Measurements from ENCODE around the gene NRCAM.

The NRCAM gene

DNA sequence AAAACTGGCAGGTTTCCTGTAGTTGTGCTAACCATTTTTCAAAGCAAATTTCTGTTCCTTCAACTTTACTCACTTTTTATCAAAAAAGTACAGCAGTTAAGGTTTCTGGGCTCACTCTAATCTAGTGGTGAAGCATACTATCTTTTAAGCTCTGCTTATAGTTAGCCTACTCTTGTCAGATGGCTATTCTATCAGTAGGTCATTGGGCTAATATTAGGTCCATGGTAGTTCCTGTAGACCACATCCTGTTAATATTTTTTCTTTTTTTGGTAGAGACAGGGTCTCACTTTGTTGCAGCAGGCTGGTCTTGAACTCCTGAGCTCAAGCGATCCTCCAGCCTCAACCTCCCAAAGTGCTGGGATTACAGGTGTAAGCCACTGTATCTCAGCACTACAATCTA, 27.9 kb upstream of the NRCAM start:
- no peak overlapping the region for H3K4ac ChIP-seq (ENCODE audit: low read depth, low read length)
- H4K8ac ChIP-seq (ENCODE audit: low read depth, low read length) = no peak overlapping the region
- H3K79me1 ChIP-seq (ENCODE audit: low read length) = no peaks in the 10 kb centered on the region
- H2BK5ac ChIP-seq (ENCODE audit: low read length) = no peak overlapping the region
- no peaks in the 10 kb centered on the region for H3K4me1 ChIP-seq (ENCODE audit: control insufficient read depth, low read depth, low read length)
- no peak overlapping the region for H3K9ac ChIP-seq (ENCODE audit: low read length)
- no peak overlapping the region for H2BK15ac ChIP-seq (replicated peaks; ENCODE audit: low read depth)
- no peak overlapping the region for H3K4me3 ChIP-seq (ENCODE audit: low read length)
- WGBS (ENCODE audit: extremely low coverage, insufficient coverage, low lambda C conversion rate) = no CpG with 5 or more reads among the region's 1 CpG
- H3K27ac ChIP-seq (ENCODE audit: low read depth, low read length) = no peak overlapping the region
- no peak overlapping the region for H3K23ac ChIP-seq (ENCODE audit: low read length)
- H2AK5ac ChIP-seq (ENCODE audit: low read length) = no peak overlapping the region
- H3K4me2 ChIP-seq (ENCODE audit: low read length) = no peak overlapping the region
- DNase-seq = no peak
- H3K56ac ChIP-seq (ENCODE audit: low read length) = no peak overlapping the region
- H3K36me3 ChIP-seq (ENCODE audit: control insufficient read depth, insufficient read depth, low read length) = no peaks in the 10 kb centered on the region
- H3K27me3 ChIP-seq (ENCODE audit: insufficient read depth, low read length, poor library complexity) = no peaks in the 10 kb centered on the region
- no peak overlapping the region for H3K18ac ChIP-seq (ENCODE audit: low read length)
- no peak overlapping the region for H4K5ac ChIP-seq (ENCODE audit: low read length)
- no peak overlapping the region for H2BK120ac ChIP-seq (ENCODE audit: low read depth, low read length)
- H3K79me2 ChIP-seq (ENCODE audit: control insufficient read depth, insufficient read depth, low read length) = no peaks in the 10 kb centered on the region

DNA sequence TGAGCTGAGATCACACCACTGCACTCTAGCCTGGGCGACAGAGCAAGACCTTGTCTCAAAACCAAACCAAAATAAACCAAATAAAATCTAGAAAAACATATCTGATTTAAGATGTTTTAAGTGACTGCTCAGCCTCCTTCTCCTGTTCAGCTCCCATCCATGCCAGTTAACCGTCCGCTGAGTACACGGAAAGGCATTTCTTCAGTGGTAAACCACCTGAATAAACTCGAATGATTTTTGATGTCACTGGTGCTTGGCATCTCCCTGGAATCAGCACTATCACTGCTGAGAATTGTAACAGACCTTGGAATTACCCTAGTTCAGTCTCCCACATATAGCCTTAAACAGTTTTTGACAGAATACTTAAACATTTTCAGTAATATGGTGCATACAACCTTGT, 24.1 kb upstream of the NRCAM start:
- no peaks in the 10 kb centered on the region for H3K79me2 ChIP-seq (ENCODE audit: control insufficient read depth, insufficient read depth, low read length)
- no peak overlapping the region for H2BK5ac ChIP-seq (ENCODE audit: low read length)
- WGBS (ENCODE audit: extremely low coverage, insufficient coverage, low lambda C conversion rate) = no CpG with 5 or more reads among the region's 5 CpGs
- no peak overlapping the region for H3K23ac ChIP-seq (ENCODE audit: low read length)
- H4K8ac ChIP-seq (ENCODE audit: low read depth, low read length) = no peak overlapping the region
- no peak overlapping the region for H3K4ac ChIP-seq (ENCODE audit: low read depth, low read length)
- H3K4me2 ChIP-seq (ENCODE audit: low read length) = no peak overlapping the region
- no peaks in the 10 kb centered on the region for H3K4me1 ChIP-seq (ENCODE audit: control insufficient read depth, low read depth, low read length)
- no peak overlapping the region for H4K5ac ChIP-seq (ENCODE audit: low read length)
- no peak overlapping the region for H3K18ac ChIP-seq (ENCODE audit: low read length)
- H2BK120ac ChIP-seq (ENCODE audit: low read depth, low read length) = no peak overlapping the region
- no peak for DNase-seq
- no peak overlapping the region for H3K27ac ChIP-seq (ENCODE audit: low read depth, low read length)
- H3K79me1 ChIP-seq (ENCODE audit: low read length) = no peaks in the 10 kb centered on the region
- no peak overlapping the region for H2AK5ac ChIP-seq (ENCODE audit: low read length)
- no peak overlapping the region for H3K56ac ChIP-seq (ENCODE audit: low read length)
- H3K9ac ChIP-seq (ENCODE audit: low read length) = no peak overlapping the region
- H2BK15ac ChIP-seq (replicated peaks; ENCODE audit: low read depth) = no peak overlapping the region
- H3K36me3 ChIP-seq (ENCODE audit: control insufficient read depth, insufficient read depth, low read length) = no peaks in the 10 kb centered on the region
- no peak overlapping the region for H3K4me3 ChIP-seq (ENCODE audit: low read length)
- no peaks in the 10 kb centered on the region for H3K27me3 ChIP-seq (ENCODE audit: insufficient read depth, low read length, poor library complexity)

DNA sequence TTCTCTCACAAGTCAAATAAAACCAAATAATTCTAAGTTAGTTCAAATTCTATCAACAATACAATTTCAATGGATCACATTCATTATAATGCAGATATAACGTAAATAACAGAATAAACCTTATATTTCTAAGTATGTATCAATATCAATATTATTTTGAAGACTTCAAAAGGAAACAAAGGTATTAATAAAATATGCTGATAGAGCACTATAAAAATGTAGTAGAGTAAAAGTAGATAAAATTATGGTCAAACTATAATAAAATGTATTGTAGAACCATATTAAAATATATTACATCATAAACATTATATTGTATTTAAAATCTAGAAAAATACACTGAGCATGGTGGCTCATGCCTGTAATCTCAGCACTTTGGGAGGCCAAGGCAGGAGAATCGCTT, 23.5 kb upstream of the NRCAM start:
- Histone ChIP-seq H3K79me1 (ENCODE audit: low read length) (no peaks in the 10 kb centered on the region), H4K8ac (ENCODE audit: low read depth, low read length) (no peak overlapping the region), H4K5ac (ENCODE audit: low read length) (no peak overlapping the region), H2BK15ac (replicated peaks; ENCODE audit: low read depth) (no peak overlapping the region), H3K9ac (ENCODE audit: low read length) (no peak overlapping the region), H3K18ac (ENCODE audit: low read length) (no peak overlapping the region), H3K27me3 (ENCODE audit: insufficient read depth, low read length, poor library complexity) (no peaks in the 10 kb centered on the region), H3K79me2 (ENCODE audit: control insufficient read depth, insufficient read depth, low read length) (no peaks in the 10 kb centered on the region), H3K4me3 (ENCODE audit: low read length) (no peak overlapping the region), H3K27ac (ENCODE audit: low read depth, low read length) (no peak overlapping the region), H3K23ac (ENCODE audit: low read length) (no peak overlapping the region), H3K36me3 (ENCODE audit: control insufficient read depth, insufficient read depth, low read length) (no peaks in the 10 kb centered on the region), H3K4me2 (ENCODE audit: low read length) (no peak overlapping the region), H2BK5ac (ENCODE audit: low read length) (no peak overlapping the region), H3K56ac (ENCODE audit: low read length) (no peak overlapping the region), H3K4ac (ENCODE audit: low read depth, low read length) (no peak overlapping the region), H2BK120ac (ENCODE audit: low read depth, low read length) (no peak overlapping the region), H3K4me1 (ENCODE audit: control insufficient read depth, low read depth, low read length) (no peaks in the 10 kb centered on the region), H2AK5ac (ENCODE audit: low read length) (no peak overlapping the region)
- 100% methylated on average over 1 of the region's 2 CpGs for WGBS (ENCODE audit: extremely low coverage, insufficient coverage, low lambda C conversion rate)
- DNase-seq = no peak

DNA sequence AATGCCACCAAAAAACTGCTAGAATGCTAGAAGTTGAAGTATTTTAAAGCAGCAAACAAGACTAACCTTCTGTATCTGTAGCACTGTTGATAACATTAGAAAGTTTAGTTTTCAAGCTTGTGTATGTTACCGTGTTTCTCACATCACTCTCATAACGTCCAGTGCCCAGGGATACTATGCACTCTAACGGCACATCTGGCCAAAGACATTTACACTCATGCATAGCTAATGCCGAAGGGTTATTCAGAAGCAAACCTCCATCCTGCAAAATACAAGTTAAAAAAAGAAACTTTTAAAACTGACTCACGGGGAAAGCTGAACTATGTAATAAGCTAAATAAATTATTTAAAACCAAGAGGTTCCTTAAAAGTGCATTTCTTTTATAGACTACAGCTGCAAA, 22.9 kb upstream of the NRCAM start:
- H3K27me3 ChIP-seq (ENCODE audit: insufficient read depth, low read length, poor library complexity) = no peaks in the 10 kb centered on the region
- no peak for DNase-seq
- no peak overlapping the region for H3K9ac ChIP-seq (ENCODE audit: low read length)
- no peak overlapping the region for H4K8ac ChIP-seq (ENCODE audit: low read depth, low read length)
- no peak overlapping the region for H4K5ac ChIP-seq (ENCODE audit: low read length)
- no peak overlapping the region for H2BK15ac ChIP-seq (replicated peaks; ENCODE audit: low read depth)
- WGBS (ENCODE audit: extremely low coverage, insufficient coverage, low lambda C conversion rate) = no CpG with 5 or more reads among the region's 5 CpGs
- H3K4me1 ChIP-seq (ENCODE audit: control insufficient read depth, low read depth, low read length) = no peaks in the 10 kb centered on the region
- H2BK120ac ChIP-seq (ENCODE audit: low read depth, low read length) = no peak overlapping the region
- H3K4me2 ChIP-seq (ENCODE audit: low read length) = no peak overlapping the region
- no peak overlapping the region for H3K4ac ChIP-seq (ENCODE audit: low read depth, low read length)
- H3K79me1 ChIP-seq (ENCODE audit: low read length) = no peaks in the 10 kb centered on the region
- no peak overlapping the region for H2AK5ac ChIP-seq (ENCODE audit: low read length)
- H3K23ac ChIP-seq (ENCODE audit: low read length) = no peak overlapping the region
- H3K56ac ChIP-seq (ENCODE audit: low read length) = no peak overlapping the region
- H3K36me3 ChIP-seq (ENCODE audit: control insufficient read depth, insufficient read depth, low read length) = no peaks in the 10 kb centered on the region
- H3K27ac ChIP-seq (ENCODE audit: low read depth, low read length) = no peak overlapping the region
- no peaks in the 10 kb centered on the region for H3K79me2 ChIP-seq (ENCODE audit: control insufficient read depth, insufficient read depth, low read length)
- H2BK5ac ChIP-seq (ENCODE audit: low read length) = no peak overlapping the region
- H3K4me3 ChIP-seq (ENCODE audit: low read length) = no peak overlapping the region
- no peak overlapping the region for H3K18ac ChIP-seq (ENCODE audit: low read length)

DNA sequence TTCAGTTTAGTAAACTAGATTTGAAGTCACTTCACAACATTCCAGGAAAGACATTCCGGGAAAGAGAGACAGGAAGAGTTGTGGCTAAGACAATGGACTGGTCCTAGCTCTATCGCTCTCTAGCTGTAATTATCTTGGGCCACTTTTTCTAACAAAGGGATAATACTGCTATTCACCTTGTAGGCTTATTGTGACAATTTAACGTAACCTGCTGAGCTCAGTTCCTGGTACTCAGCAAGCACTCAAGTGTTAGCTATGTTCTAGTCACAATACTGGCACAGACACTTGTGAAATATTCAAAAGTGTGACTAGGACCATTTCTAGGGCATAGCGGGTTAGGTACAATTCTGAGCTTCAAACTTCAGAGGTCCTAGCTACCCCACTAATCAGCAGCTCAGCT, 12.0 kb upstream of the NRCAM start:
- no peak overlapping the region for H3K23ac ChIP-seq (ENCODE audit: low read length)
- peak overlapping the region; percentile 45 for H3K18ac ChIP-seq (ENCODE audit: low read length)
- peak; percentile 94 for DNase-seq
- H2BK120ac ChIP-seq (ENCODE audit: low read depth, low read length) = no peak overlapping the region
- H2AK5ac ChIP-seq (ENCODE audit: low read length) = no peak overlapping the region
- no peak overlapping the region for H4K8ac ChIP-seq (ENCODE audit: low read depth, low read length)
- peak overlapping the region; percentile 6 for H3K56ac ChIP-seq (ENCODE audit: low read length)
- H2BK15ac ChIP-seq (replicated peaks; ENCODE audit: low read depth) = no peak overlapping the region
- H3K79me1 ChIP-seq (ENCODE audit: low read length) = no peaks in the 10 kb centered on the region
- H3K79me2 ChIP-seq (ENCODE audit: control insufficient read depth, insufficient read depth, low read length) = no peaks in the 10 kb centered on the region
- H4K5ac ChIP-seq (ENCODE audit: low read length) = no peak overlapping the region
- H3K36me3 ChIP-seq (ENCODE audit: control insufficient read depth, insufficient read depth, low read length) = no peaks in the 10 kb centered on the region
- WGBS (ENCODE audit: extremely low coverage, insufficient coverage, low lambda C conversion rate) = no CpG with 5 or more reads among the region's 4 CpGs
- H3K4ac ChIP-seq (ENCODE audit: low read depth, low read length) = no peak overlapping the region
- no peak overlapping the region for H3K4me2 ChIP-seq (ENCODE audit: low read length)
- no peaks in the 10 kb centered on the region for H3K4me1 ChIP-seq (ENCODE audit: control insufficient read depth, low read depth, low read length)
- peak overlapping the region; percentile 82 for H3K27ac ChIP-seq (ENCODE audit: low read depth, low read length)
- no peak overlapping the region for H3K9ac ChIP-seq (ENCODE audit: low read length)
- no peak overlapping the region for H3K4me3 ChIP-seq (ENCODE audit: low read length)
- no peak overlapping the region for H2BK5ac ChIP-seq (ENCODE audit: low read length)
- no peaks in the 10 kb centered on the region for H3K27me3 ChIP-seq (ENCODE audit: insufficient read depth, low read length, poor library complexity)

DNA sequence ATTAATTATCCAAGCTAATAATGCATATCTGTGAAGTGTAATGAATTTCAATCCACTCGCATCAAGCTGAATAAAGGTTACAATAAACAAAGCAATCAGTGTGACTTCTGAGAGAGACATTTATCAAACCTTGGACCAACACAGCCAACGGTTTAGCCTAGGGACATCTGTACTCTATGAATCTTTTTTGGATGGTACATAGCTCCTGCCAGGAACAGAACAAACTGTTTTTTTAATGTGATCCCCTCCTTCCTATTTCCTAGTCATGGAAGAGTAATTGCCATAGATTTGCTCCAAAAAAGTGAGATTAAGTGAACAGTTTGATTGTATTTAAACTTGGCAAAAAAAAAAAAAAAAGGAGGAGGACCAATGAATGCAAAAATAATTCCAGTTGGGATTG, 11.2 kb upstream of the NRCAM start:
- no peak overlapping the region for H3K4ac ChIP-seq (ENCODE audit: low read depth, low read length)
- no peak overlapping the region for H3K4me2 ChIP-seq (ENCODE audit: low read length)
- H3K23ac ChIP-seq (ENCODE audit: low read length) = no peak overlapping the region
- H3K56ac ChIP-seq (ENCODE audit: low read length) = no peak overlapping the region
- H2BK15ac ChIP-seq (replicated peaks; ENCODE audit: low read depth) = no peak overlapping the region
- WGBS (ENCODE audit: extremely low coverage, insufficient coverage, low lambda C conversion rate) = no CpG with 5 or more reads among the region's 2 CpGs
- H3K27me3 ChIP-seq (ENCODE audit: insufficient read depth, low read length, poor library complexity) = no peaks in the 10 kb centered on the region
- no peak overlapping the region for H3K9ac ChIP-seq (ENCODE audit: low read length)
- H4K8ac ChIP-seq (ENCODE audit: low read depth, low read length) = no peak overlapping the region
- H2BK5ac ChIP-seq (ENCODE audit: low read length) = no peak overlapping the region
- no peak overlapping the region for H3K27ac ChIP-seq (ENCODE audit: low read depth, low read length)
- no peak for DNase-seq
- H3K4me3 ChIP-seq (ENCODE audit: low read length) = no peak overlapping the region
- H3K36me3 ChIP-seq (ENCODE audit: control insufficient read depth, insufficient read depth, low read length) = no peaks in the 10 kb centered on the region
- no peaks in the 10 kb centered on the region for H3K79me1 ChIP-seq (ENCODE audit: low read length)
- no peak overlapping the region for H4K5ac ChIP-seq (ENCODE audit: low read length)
- no peak overlapping the region for H2BK120ac ChIP-seq (ENCODE audit: low read depth, low read length)
- H3K18ac ChIP-seq (ENCODE audit: low read length) = no peak overlapping the region
- no peaks in the 10 kb centered on the region for H3K4me1 ChIP-seq (ENCODE audit: control insufficient read depth, low read depth, low read length)
- H3K79me2 ChIP-seq (ENCODE audit: control insufficient read depth, insufficient read depth, low read length) = no peaks in the 10 kb centered on the region
- H2AK5ac ChIP-seq (ENCODE audit: low read length) = no peak overlapping the region
